Thymus (tissue), 11 donors: ENCODE data around the gene JMJD8. TPM values are rescaled to one million over a fixed set of nuclear protein-coding genes. Genes with fewer than 3 reads are reported as not detected.

Source experiments
- DNase-seq, 9 donors: peaks; one replicate each; pipeline ENCODE4 v3.0.0-alpha.2; 2013; ENCODE audit warnings: low spot score in 9 of 9, low read depth in 6 of 9, missing footprints in 1 of 9
- H3K27ac ChIP-seq, 2 donors: one replicate each; pipeline ENCODE4 v1.5.1; 2013; ENCODE audit warnings: control low read depth in 1 of 2, low read depth in 1 of 2, low read length in 1 of 2, mild to moderate bottlenecking in 1 of 2, moderate library complexity in 1 of 2
- H3K27me3 ChIP-seq, 2 donors: one replicate each; pipeline ENCODE4 v1.5.1; 2013; ENCODE audit warnings: low read length in 1 of 2; ENCODE audit not compliant: control insufficient read depth in 2 of 2, insufficient read depth in 1 of 2
- H3K36me3 ChIP-seq, 2 donors: one replicate each; pipeline ENCODE4 v1.5.1; 2013; ENCODE audit warnings: low read length in 1 of 2, mild to moderate bottlenecking in 1 of 2, moderate library complexity in 1 of 2; ENCODE audit not compliant: control insufficient read depth in 2 of 2, insufficient read depth in 2 of 2
- H3K4me1 ChIP-seq, 2 donors: one replicate each; pipeline ENCODE4 v1.5.1; 2013; ENCODE audit warnings: low read length in 2 of 2; ENCODE audit not compliant: control insufficient read depth in 2 of 2, insufficient read depth in 2 of 2
- H3K4me3 ChIP-seq, 2 donors: one replicate each; pipeline ENCODE4 v1.5.1; 2013; ENCODE audit warnings: low read length in 2 of 2, control low read depth in 1 of 2, mild to moderate bottlenecking in 1 of 2
- H3K9me3 ChIP-seq, 2 donors: one replicate each; pipeline ENCODE4 v1.5.1; 2013; ENCODE audit warnings: low read length in 1 of 2, mild to moderate bottlenecking in 1 of 2; ENCODE audit not compliant: control insufficient read depth in 2 of 2, insufficient read depth in 1 of 2
- WGBS: extraction: QIAGEN DNeasy Blood & Tissue Kit; methylation state at CpG from one replicate; pipeline ENCODE4 v1.1.7; 2013; 5-methylcytosine and 5-hydroxymethylcytosine counted together
- polyA plus RNA-seq: library from polyadenylated mRNA; stranded (reverse); fragments of 200-250 nt; gene quantifications from one replicate; pipeline ENCODE4 v1.2.3, GENCODE V29; 2013
- total RNA-seq: library from RNA; stranded (reverse); fragments of 120-200 nt; gene quantifications from one replicate; pipeline ENCODE4 v1.2.4, GENCODE V29; 2013
- donor health status: healthy.

Gene JMJD8
- total and polyA plus RNA-seq, 2 donors = 23.4 to 31.2 TPM

- H3K27me3 ChIP-seq = peaks cover 4 to 44% of the 10 kb centered on the region in 2 donors
- H3K36me3 ChIP-seq = peaks cover 0 to 9% of the 10 kb centered on the region in 2 donors
- peaks cover 55 to 79% of the 10 kb centered on the region in 2 donors for H3K4me1 ChIP-seq
- peak in 2 of 9 donors; percentile 51 to 75 for DNase-seq
- peaks cover 0 to 24% of the 10 kb centered on the region in 2 donors for H3K9me3 ChIP-seq
- H3K27ac ChIP-seq = peak overlapping the region in 1 of 2 donors; percentile 76
- 63% methylated on average over 29 of the region's 29 CpGs for WGBS
- H3K4me3 ChIP-seq = no peak overlapping the region
Measured at GRCh38 chr16:724188-725040, 40.3 kb upstream of the JMJD8 start.

- peaks cover 0 to 24% of the 10 kb centered on the region in 2 donors for H3K9me3 ChIP-seq
- DNase-seq = no peak
- H3K27ac ChIP-seq = peak overlapping the region in 1 of 2 donors; percentile 76
Measured at GRCh38 chr16:723695-724094, 39.6 kb upstream of the JMJD8 start.

DNA sequence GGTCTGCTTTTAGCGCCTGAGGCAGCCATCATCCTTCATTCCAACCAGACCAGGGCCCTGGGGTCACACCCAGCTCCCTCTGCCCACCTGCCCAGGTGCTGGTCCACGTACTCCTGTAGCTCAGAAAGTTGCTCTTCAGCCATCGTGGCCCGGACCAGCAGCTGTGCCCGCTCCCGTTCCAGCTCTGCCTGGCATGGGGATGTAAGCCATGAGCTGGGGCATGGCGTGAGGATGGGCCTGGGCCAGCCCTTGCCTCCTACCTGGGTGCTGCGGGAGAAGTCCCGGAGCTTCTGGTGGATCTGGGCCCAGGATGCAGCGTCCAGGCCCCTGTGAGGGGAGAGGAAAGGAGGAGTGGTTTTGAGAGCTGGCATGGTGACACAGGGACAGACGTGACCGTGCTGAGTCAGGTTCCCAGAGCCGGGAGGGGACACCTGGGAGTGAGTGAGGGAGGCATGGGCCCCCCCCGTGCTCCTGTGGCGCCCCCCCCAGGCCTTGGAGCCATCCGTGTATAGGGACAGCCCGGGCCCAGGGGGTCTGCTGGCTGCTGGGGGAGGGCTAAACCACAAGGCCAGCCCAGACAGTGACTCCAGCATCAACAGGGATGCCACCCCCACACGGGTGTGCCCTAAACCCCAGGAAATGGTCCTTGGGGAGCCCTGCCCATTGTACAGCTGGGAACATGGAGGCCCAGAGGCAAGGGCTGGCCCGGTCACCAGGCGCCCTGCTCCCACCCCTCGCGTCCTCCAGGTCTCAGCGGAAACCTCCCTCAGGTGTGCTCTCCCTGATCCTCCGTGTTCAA lies 38.9 kb upstream of the JMJD8 start:
- 91% methylated on average over 24 of the region's 24 CpGs for WGBS
- Histone ChIP-seq H3K9me3 (peaks cover 0 to 24% of the 10 kb centered on the region in 2 donors), H3K27me3 (peaks cover 0 to 31% of the 10 kb centered on the region in 2 donors), H3K27ac (peak overlapping the region in 1 of 2 donors; percentile 17), H3K36me3 (peaks cover 0 to 3% of the 10 kb centered on the region in 2 donors), H3K4me3 (peak overlapping the region in 1 of 2 donors; percentile 71), H3K4me1 (peaks cover 69 to 89% of the 10 kb centered on the region in 2 donors)
- DNase-seq = no peak

More at GRCh38 chr16:723695-724094, 39.6 kb upstream of the JMJD8 start:
- WGBS = 95% methylated on average over 9 of the region's 9 CpGs
- H3K27me3 ChIP-seq = peaks cover 4 to 36% of the 10 kb centered on the region in 2 donors
- H3K36me3 ChIP-seq = peaks cover 0 to 3% of the 10 kb centered on the region in 2 donors
- H3K4me1 ChIP-seq = peaks cover 62 to 86% of the 10 kb centered on the region in 2 donors
- H3K4me3 ChIP-seq = no peak overlapping the region

DNA sequence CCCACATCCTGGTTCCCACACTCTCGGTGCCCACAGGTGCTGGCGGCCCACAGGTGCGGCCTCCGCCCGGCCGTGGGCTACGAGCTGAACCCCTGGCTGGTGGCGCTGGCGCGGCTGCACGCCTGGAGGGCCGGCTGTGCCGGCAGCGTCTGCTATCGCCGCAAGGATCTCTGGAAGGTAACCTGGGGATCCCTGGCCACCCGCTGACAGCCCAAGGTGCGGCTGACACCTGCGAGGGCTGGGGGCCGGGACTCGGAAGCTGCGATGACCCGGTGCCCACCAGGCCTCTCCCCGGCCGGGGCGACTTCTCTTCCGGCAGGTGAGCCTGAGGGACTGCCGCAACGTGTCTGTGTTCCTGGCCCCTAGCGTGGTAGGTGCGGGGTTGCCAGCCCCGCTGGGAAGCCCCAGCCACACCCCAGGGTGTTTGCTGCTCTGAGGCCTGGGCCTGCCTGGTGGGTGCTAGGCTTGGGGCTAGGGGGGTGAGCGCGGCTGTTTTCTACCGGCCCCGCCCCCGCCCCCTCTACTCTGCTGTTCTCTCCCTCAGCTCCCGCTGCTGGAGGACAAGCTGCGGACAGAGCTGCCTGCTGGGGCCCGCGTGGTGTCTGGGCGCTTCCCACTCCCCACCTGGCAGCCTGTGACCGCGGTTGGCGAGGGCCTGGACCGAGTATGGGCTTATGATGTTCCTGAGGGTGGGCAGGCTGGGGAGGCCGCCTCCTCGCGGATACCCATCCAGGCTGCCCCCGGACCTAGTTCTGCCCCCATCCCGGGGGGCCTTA lies 37.8 kb upstream of the JMJD8 start:
- peaks cover 63 to 88% of the 10 kb centered on the region in 2 donors for H3K4me1 ChIP-seq
- WGBS = 19% methylated on average over 51 of the region's 51 CpGs
- DNase-seq = no peak
- H3K27ac ChIP-seq = peak overlapping the region; percentile 90 to 97
- peaks cover 0 to 32% of the 10 kb centered on the region in 2 donors for H3K27me3 ChIP-seq
- H3K9me3 ChIP-seq = peaks cover 0 to 24% of the 10 kb centered on the region in 2 donors
- peak overlapping the region; percentile 51 to 71 for H3K4me3 ChIP-seq
- peaks cover 0 to 3% of the 10 kb centered on the region in 2 donors for H3K36me3 ChIP-seq

- peak in 7 of 9 donors; percentile 61 to 95 (median 89) for DNase-seq
- peaks cover 0 to 3% of the 10 kb centered on the region in 2 donors for H3K36me3 ChIP-seq
Measured at GRCh38 chr16:720990-721764, 37.0 kb upstream of the JMJD8 start, which contains the start of gene ANTKMT. Gene ANTKMT (plus strand): TSS chr16:721146. CDS start chr16:721275, 129 bp downstream.

GRCh38 chr16:720447-720989 lies 36.4 kb upstream of the JMJD8 start:
- Histone ChIP-seq H3K36me3 (peaks cover 0 to 3% of the 10 kb centered on the region in 2 donors), H3K9me3 (peaks cover 0 to 24% of the 10 kb centered on the region in 2 donors), H3K4me3 (peak overlapping the region; percentile 71 to 93), H3K4me1 (peaks cover 60 to 88% of the 10 kb centered on the region in 2 donors), H3K27me3 (peaks cover 0 to 33% of the 10 kb centered on the region in 2 donors), H3K27ac (peak overlapping the region; percentile 97 to 99)
- DNase-seq = peak in 5 of 9 donors; percentile 67 to 93 (median 84)
- under 1% methylated on average over 38 of the region's 38 CpGs for WGBS

More at GRCh38 chr16:720990-721764, 37.0 kb upstream of the JMJD8 start, which contains the start of gene ANTKMT:
- H3K9me3 ChIP-seq = peaks cover 0 to 24% of the 10 kb centered on the region in 2 donors
- H3K27ac ChIP-seq = peak within 1 kb of the TSS; percentile 97 to 99
- peak within 1 kb of the TSS; percentile 71 to 93 for H3K4me3 ChIP-seq
- under 1% methylated on average over 106 of the region's 106 CpGs for WGBS
- peaks cover 62 to 90% of the 10 kb centered on the region in 2 donors for H3K4me1 ChIP-seq
- peaks cover 0 to 34% of the 10 kb centered on the region in 2 donors for H3K27me3 ChIP-seq

DNA sequence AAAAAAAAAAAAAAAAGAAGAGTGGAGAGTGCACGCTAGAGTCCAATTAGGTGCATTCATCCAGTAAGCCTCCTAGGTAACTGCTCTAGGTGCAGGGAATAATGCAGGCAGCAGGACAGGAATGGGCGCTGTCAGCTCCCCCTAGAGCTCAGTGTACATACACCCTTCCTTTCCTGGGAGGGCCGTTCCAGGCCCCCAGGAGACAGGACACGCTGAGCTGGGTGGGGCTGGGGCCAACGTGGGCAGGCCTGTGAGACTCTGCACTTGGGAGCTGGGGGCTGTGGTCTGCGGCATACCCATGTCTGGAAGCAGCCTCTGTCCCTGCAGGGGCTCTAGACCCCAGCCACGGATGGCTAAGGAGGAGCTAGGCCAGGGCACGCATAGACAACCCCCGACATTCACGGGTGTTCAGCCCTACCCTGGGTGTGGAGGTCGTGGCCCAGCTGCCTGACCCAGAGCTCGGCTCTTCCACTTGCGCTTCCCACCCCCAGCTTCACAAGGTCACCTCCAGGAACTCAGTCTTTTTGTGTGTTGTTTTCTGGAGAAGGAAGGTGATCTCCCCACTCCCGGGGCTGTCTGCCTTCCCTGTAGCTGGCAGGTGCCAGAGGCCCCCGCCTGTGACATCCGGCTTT lies 35.8 kb upstream of the JMJD8 start:
- Histone ChIP-seq H3K27ac (peak overlapping the region; percentile 97 to 99), H3K4me1 (peaks cover 56 to 82% of the 10 kb centered on the region in 2 donors)
- peak in 2 of 9 donors; percentile 67 to 85 for DNase-seq

More for the DNA sequence above, 35.8 kb upstream of the JMJD8 start:
- peaks cover 0 to 35% of the 10 kb centered on the region in 2 donors for H3K27me3 ChIP-seq
- H3K36me3 ChIP-seq = peaks cover 0 to 3% of the 10 kb centered on the region in 2 donors
- H3K9me3 ChIP-seq = peaks cover 0 to 22% of the 10 kb centered on the region in 2 donors
- peak overlapping the region; percentile 71 to 93 for H3K4me3 ChIP-seq
- whole genome bisulfite sequencing = 4% methylated on average over 16 of the region's 16 CpGs
